Measurements from ENCODE around the gene MDH1.

The MDH1 gene

GRCh38 chr2:63571291-63571690, 17.5 kb upstream of the MDH1 start:
- CTCF ChIA-PET, result no interaction called here
- TF ChIP-seq PRDM2 (tag by site-specific recombination; IDR thresholded peaks at IDR 0.05; ENCODE audit: borderline replicate concordance), result no peak
- no peak for TF ChIP-seq ZNF211 (tag by site-specific recombination; IDR thresholded peaks at IDR 0.05; ENCODE audit: low read depth)
- TF ChIP-seq ZNF266 (tag by site-specific recombination; IDR thresholded peaks at IDR 0.05; ENCODE audit: low read depth), result no peak
- no peak for TF ChIP-seq SETDB1 (IDR thresholded peaks at IDR 0.05; ENCODE audit: insufficient read length, low read length)
- TF ChIP-seq PRDM10 (tag by site-specific recombination; IDR thresholded peaks at IDR 0.05), result no peak
- no peak for TF ChIP-seq ATF2 (tag by site-specific recombination; IDR thresholded peaks at IDR 0.05; ENCODE audit: low read depth)
- no peak for TF ChIP-seq ZNF658 (tag by site-specific recombination; IDR thresholded peaks at IDR 0.05)
- TF ChIP-seq ZNF112 (tag by site-specific recombination; IDR thresholded peaks at IDR 0.05), result no peak
- TF ChIP-seq ZNF404 (tag by site-specific recombination; IDR thresholded peaks at IDR 0.05), result no peak
- no peak for TF ChIP-seq BCL11B (tag by site-specific recombination; IDR thresholded peaks at IDR 0.05; ENCODE audit: low read depth)
- no peak for TF ChIP-seq ZBTB10 (tag by site-specific recombination; IDR thresholded peaks at IDR 0.05)
- TF ChIP-seq AEBP2 (tag by site-specific recombination; IDR thresholded peaks at IDR 0.05; ENCODE audit: borderline replicate concordance), result no peak
- H3K36me3 ChIP-seq (ENCODE audit: control insufficient read depth in 2 of 2, insufficient read depth in 1 of 2, low read length in 2 of 2), result no peaks in the 10 kb centered on the region
- H3K4me3 ChIP-seq (ENCODE audit: low read depth, low read length), result no peak overlapping the region
- no peak overlapping the region for H3K27ac ChIP-seq (ENCODE audit: extremely low read depth, low read depth, low read length)
- no peaks in the 10 kb centered on the region for H3K4me1 ChIP-seq (ENCODE audit: control insufficient read depth, insufficient read depth, low read length)
- no peaks in the 10 kb centered on the region for H3K9me3 ChIP-seq (ENCODE audit: control insufficient read depth, insufficient read depth, low read depth, low read length)
- POLR2A ChIA-PET, result no interaction called here

All from HEK293 (cell line).